ENCODE measurements around the gene PAPOLA. TPM values are rescaled to one million over a fixed set of nuclear protein-coding genes. Genes with fewer than 3 reads are reported as not detected.
A peak's percentile ranks its signal among the peaks of the same experiment; 100 is the strongest.

The PAPOLA gene
- total RNA-seq, 2 experiments from 2014 or later, result 99.3 to 197 TPM

- Histone ChIP-seq H2AFZ (ENCODE audit: low read length) (no peak overlapping the region), H4K20me1 (ENCODE audit: insufficient read depth, low read length) (peaks cover 75% of the 10 kb centered on the region), H3K4me3 (ENCODE audit: low read depth, low read length, poor library complexity, severe bottlenecking) (no peak overlapping the region), H3K9me2 (ENCODE audit: insufficient read depth, low read length) (no peaks in the 10 kb centered on the region), H3K36me3 (ENCODE audit: insufficient read depth, low read length) (peaks cover 46% of the 10 kb centered on the region), H3K9me3 (ENCODE audit: low read length) (no peaks in the 10 kb centered on the region), H3K4me1 (ENCODE audit: insufficient read depth, low read length, poor library complexity, severe bottlenecking) (peaks cover 74% of the 10 kb centered on the region), H3K27ac (ENCODE audit: low read depth, low read length, poor library complexity, severe bottlenecking) (no peak overlapping the region), H3K79me2 (ENCODE audit: insufficient read depth, low read depth, low read length) (peaks cover 100% of the 10 kb centered on the region), H3K4me2 (ENCODE audit: low read length) (no peak overlapping the region)
- ChIA-PET POLR2A (interaction anchor here (0.6 to 1.1 kb wide), 4 partner anchors 11 to 1628 kb away, joined by 3 to 8 read pairs (median 4); no protein-coding TSS in a partner anchor), CTCF (ENCODE audit: unreplicated experiment) (no interaction called here)
- BruUV-seq (replicated peaks), result no TSS peak
- no peak for DNase-seq (ENCODE audit: low spot score)
- intact Hi-C loops (cut with micrococcal nuclease; ENCODE audit: unreplicated experiment), result loop anchor here (10.0 kb wide), 1 partner anchor 973 kb away; the partner anchor contains the start of gene GLRX5
- TF ChIP-seq EZH2phosphoT487 (IDR thresholded peaks at IDR 0.05; ENCODE audit: borderline replicate concordance, low read depth, low read length), result no peak
- TF ChIP-seq CTCF (conservative IDR thresholded peaks at IDR 0.05; ENCODE audit: low read length), result no peak
These were observed 5.5 kb downstream of the PAPOLA start for GRCh38 chr14:96507723-96508122.

- no TSS peak for BruUV-seq (replicated peaks)
- Histone ChIP-seq H3K79me2 (ENCODE audit: insufficient read depth, low read depth, low read length) (peaks cover 100% of the 10 kb centered on the region), H2AFZ (ENCODE audit: low read length) (no peak overlapping the region), H3K4me1 (ENCODE audit: insufficient read depth, low read length, poor library complexity, severe bottlenecking) (peaks cover 78% of the 10 kb centered on the region), H4K20me1 (ENCODE audit: insufficient read depth, low read length) (peaks cover 75% of the 10 kb centered on the region), H3K36me3 (ENCODE audit: insufficient read depth, low read length) (peaks cover 36% of the 10 kb centered on the region), H3K27ac (ENCODE audit: low read depth, low read length, poor library complexity, severe bottlenecking) (no peak overlapping the region), H3K4me3 (ENCODE audit: low read depth, low read length, poor library complexity, severe bottlenecking) (no peak overlapping the region), H3K9me2 (ENCODE audit: insufficient read depth, low read length) (no peaks in the 10 kb centered on the region), H3K4me2 (ENCODE audit: low read length) (no peak overlapping the region), H3K9me3 (ENCODE audit: low read length) (no peaks in the 10 kb centered on the region)
- TF ChIP-seq CTCF (conservative IDR thresholded peaks at IDR 0.05; ENCODE audit: low read length) (no peak), EZH2phosphoT487 (IDR thresholded peaks at IDR 0.05; ENCODE audit: borderline replicate concordance, low read depth, low read length) (no peak)
- ChIA-PET CTCF (ENCODE audit: unreplicated experiment) (no interaction called here), POLR2A (interaction anchor here (0.6 to 0.7 kb wide), 3 partner anchors 15 to 787 kb away, joined by 3 read pairs; no protein-coding TSS in a partner anchor)
- no peak for DNase-seq (ENCODE audit: low spot score)
- intact Hi-C loops (cut with micrococcal nuclease; ENCODE audit: unreplicated experiment), result loop anchor here (10.0 kb wide), 1 partner anchor 974 kb away; the partner anchor contains the start of gene GLRX5
These were observed 6.7 kb downstream of the PAPOLA start for GRCh38 chr14:96508900-96509299.

- Histone ChIP-seq H4K20me1 (ENCODE audit: insufficient read depth, low read length) (peaks cover 69% of the 10 kb centered on the region), H3K4me3 (ENCODE audit: low read depth, low read length, poor library complexity, severe bottlenecking) (no peak overlapping the region), H3K9me3 (ENCODE audit: low read length) (no peaks in the 10 kb centered on the region), H3K36me3 (ENCODE audit: insufficient read depth, low read length) (peaks cover 29% of the 10 kb centered on the region), H3K27ac (ENCODE audit: low read depth, low read length, poor library complexity, severe bottlenecking) (no peak overlapping the region), H3K79me2 (ENCODE audit: insufficient read depth, low read depth, low read length) (peaks cover 100% of the 10 kb centered on the region), H3K9me2 (ENCODE audit: insufficient read depth, low read length) (no peaks in the 10 kb centered on the region), H3K4me1 (ENCODE audit: insufficient read depth, low read length, poor library complexity, severe bottlenecking) (peaks cover 78% of the 10 kb centered on the region), H3K4me2 (ENCODE audit: low read length) (peak overlapping the region; percentile 36), H2AFZ (ENCODE audit: low read length) (no peak overlapping the region)
- ChIA-PET CTCF (ENCODE audit: unreplicated experiment) (no interaction called here), POLR2A (no interaction called here)
- TF ChIP-seq EZH2phosphoT487 (IDR thresholded peaks at IDR 0.05; ENCODE audit: borderline replicate concordance, low read depth, low read length) (no peak), CTCF (conservative IDR thresholded peaks at IDR 0.05; ENCODE audit: low read length) (no peak)
- DNase-seq (ENCODE audit: low spot score), result no peak
- BruUV-seq (replicated peaks), result no TSS peak
- intact Hi-C loops (cut with micrococcal nuclease; ENCODE audit: unreplicated experiment), result loop anchor here (10.0 kb wide), 1 partner anchor 975 kb away; the partner anchor contains the start of gene GLRX5
These were observed 7.4 kb downstream of the PAPOLA start for GRCh38 chr14:96509457-96510090.
